IPS-18a (cell line): ENCODE results near the gene CXCL10.

Experiments used
- H3K27ac ChIP-seq: one replicate; pipeline ENCODE4 v1.5.1; 2013; ENCODE audit warnings: low read length
- H3K27me3 ChIP-seq: one replicate; pipeline ENCODE4 v1.6.1; 2013; ENCODE audit warnings: mild to moderate bottlenecking, low read length; ENCODE audit not compliant: control insufficient read depth, insufficient read depth
- H3K36me3 ChIP-seq: one replicate; pipeline ENCODE4 v1.6.1; 2013; ENCODE audit warnings: low read depth, low read length; ENCODE audit not compliant: control insufficient read depth
- H3K4me1 ChIP-seq: one replicate; pipeline ENCODE4 v1.6.1; 2013; ENCODE audit warnings: low read depth, low read length; ENCODE audit not compliant: control insufficient read depth
- H3K4me3 ChIP-seq: one replicate; pipeline ENCODE4 v1.5.1; 2013; ENCODE audit warnings: low read length
- H3K9ac ChIP-seq: one replicate; pipeline ENCODE4 v1.6.1; 2013; ENCODE audit warnings: mild to moderate bottlenecking, low read length, moderate library complexity
- H3K9me3 ChIP-seq: one replicate; pipeline ENCODE4 v1.6.1; 2013; ENCODE audit warnings: low read depth, low read length; ENCODE audit not compliant: control insufficient read depth

The CXCL10 gene

DNA sequence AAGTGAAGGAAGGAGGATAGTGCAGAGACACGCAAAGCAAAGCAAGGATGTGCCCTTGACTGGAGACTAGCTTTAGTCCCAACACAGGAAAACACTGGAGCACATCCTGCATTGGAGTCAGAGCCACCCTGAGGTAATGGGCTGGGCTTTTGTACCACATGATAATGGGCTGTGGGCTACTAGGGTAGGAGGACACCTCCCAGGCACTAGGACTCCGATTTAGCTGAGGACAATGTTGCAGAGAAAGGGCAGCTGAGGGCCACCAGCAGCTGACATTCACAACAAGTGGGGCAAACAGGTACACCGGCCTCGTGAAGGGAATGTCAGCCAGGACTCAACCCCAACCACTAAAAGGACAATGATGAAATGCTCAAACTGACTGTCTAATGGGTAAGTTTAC, 42.7 kb downstream of the CXCL10 start:
- no peak overlapping the region for H3K9ac ChIP-seq
- no peaks in the 10 kb centered on the region for H3K27me3 ChIP-seq
- no peaks in the 10 kb centered on the region for H3K4me1 ChIP-seq
- no peak overlapping the region for H3K4me3 ChIP-seq
- no peak overlapping the region for H3K27ac ChIP-seq
- no peaks in the 10 kb centered on the region for H3K9me3 ChIP-seq
- peaks cover 50% of the 10 kb centered on the region for H3K36me3 ChIP-seq

DNA sequence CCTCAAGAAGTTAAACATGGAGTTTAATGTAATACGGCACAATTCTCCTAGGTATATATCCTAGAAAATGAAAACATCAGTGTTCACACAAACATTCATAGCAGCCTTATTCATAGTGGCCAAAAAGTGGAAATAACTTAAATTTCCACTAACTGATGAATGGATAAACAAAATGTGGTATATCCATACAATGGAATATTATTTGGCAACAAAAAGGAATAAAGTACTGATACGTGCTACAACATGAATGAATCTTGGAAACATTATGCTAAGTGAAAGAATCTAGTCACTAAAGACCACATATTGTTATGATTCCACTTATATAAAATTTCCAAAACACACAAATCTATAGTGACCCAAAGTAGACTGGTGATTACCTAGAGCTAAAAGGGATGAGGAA, 47.1 kb downstream of the CXCL10 start:
- Histone ChIP-seq H3K4me3 (no peak overlapping the region), H3K4me1 (no peaks in the 10 kb centered on the region), H3K27ac (no peak overlapping the region), H3K9me3 (no peaks in the 10 kb centered on the region), H3K27me3 (no peaks in the 10 kb centered on the region), H3K9ac (no peak overlapping the region), H3K36me3 (peaks cover 75% of the 10 kb centered on the region)

DNA sequence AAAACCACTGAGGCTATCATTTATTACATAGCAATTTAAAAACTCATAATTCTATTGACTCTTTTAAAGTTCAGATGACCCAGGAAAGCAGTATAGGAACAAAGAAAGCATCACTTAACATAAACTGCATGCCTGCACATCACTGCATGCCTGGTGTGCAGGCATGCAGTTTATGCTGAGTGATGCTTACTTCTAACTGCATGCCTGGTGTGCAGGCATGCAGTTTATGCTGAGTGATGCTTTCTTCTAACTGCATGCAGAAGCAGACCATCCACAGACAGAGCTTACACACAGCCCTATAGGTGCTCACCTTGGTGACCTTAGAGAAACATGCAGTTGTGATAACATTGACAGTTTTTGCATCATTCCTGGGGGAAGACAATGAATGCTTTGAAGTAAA, 49.5 kb downstream of the CXCL10 start:
- no peaks in the 10 kb centered on the region for H3K27me3 ChIP-seq
- H3K9ac ChIP-seq = no peak overlapping the region
- no peak overlapping the region for H3K27ac ChIP-seq
- H3K36me3 ChIP-seq = peaks cover 83% of the 10 kb centered on the region
- no peaks in the 10 kb centered on the region for H3K4me1 ChIP-seq
- no peaks in the 10 kb centered on the region for H3K9me3 ChIP-seq
- no peak overlapping the region for H3K4me3 ChIP-seq
